HFF-Myc (cell line): ENCODE data around the gene SERPINE2.

ENCODE experiments used
- DNase-seq: peaks from one replicate; pipeline ENCODE4 v3.0.0-alpha.2; 2011; ENCODE audit warnings: low read depth; ENCODE audit errors: extremely low read depth
- H3K4me3 ChIP-seq: replicated peaks from 2 replicates; pipeline ENCODE4 v1.5.1; 2011; ENCODE audit warnings: low read depth, mild to moderate bottlenecking, control low read depth, low read length
- CTCF ChIP-seq: IDR thresholded peaks from 2 replicates; pipeline ENCODE4 v1.5.1; 2012; ENCODE audit warnings: mild to moderate bottlenecking, low read depth, low read length, control low read depth; ENCODE audit errors: missing control alignments

SERPINE2 gene

GRCh38 chr2:224030786-224031185 is 8.3 kb downstream of the SERPINE2 start:
- no peak for DNase-seq
- TF ChIP-seq CTCF, result no peak
- no peak overlapping the region for H3K4me3 ChIP-seq

- DNase-seq, result no peak
- no peak overlapping the region for H3K4me3 ChIP-seq
- TF ChIP-seq CTCF, result no peak
Measured at GRCh38 chr2:224029876-224030275, 9.2 kb downstream of the SERPINE2 start.

- no peak for TF ChIP-seq CTCF
- DNase-seq, result no peak
- no peak overlapping the region for H3K4me3 ChIP-seq
Measured at GRCh38 chr2:224027931-224028330, 11.2 kb downstream of the SERPINE2 start.

- H3K4me3 ChIP-seq, result no peak overlapping the region
- no peak for DNase-seq
- TF ChIP-seq CTCF, result no peak
Measured at GRCh38 chr2:224027070-224027469, 12.0 kb downstream of the SERPINE2 start.

GRCh38 chr2:224025874-224026273 is 13.2 kb downstream of the SERPINE2 start:
- no peak for TF ChIP-seq CTCF
- no peak overlapping the region for H3K4me3 ChIP-seq
- no peak for DNase-seq

- no peak overlapping the region for H3K4me3 ChIP-seq
- DNase-seq, result no peak
- no peak for TF ChIP-seq CTCF
Measured at GRCh38 chr2:224024270-224024669, 14.8 kb downstream of the SERPINE2 start.

- H3K4me3 ChIP-seq, result no peak overlapping the region
- no peak for TF ChIP-seq CTCF
- DNase-seq, result no peak
Measured at GRCh38 chr2:224023188-224023587, 15.9 kb downstream of the SERPINE2 start.
